Measurements from ENCODE around the gene TBC1D21. TPM values are rescaled to one million over a fixed set of nuclear protein-coding genes. Genes with fewer than 3 reads are reported as not detected.

Gene TBC1D21
- total RNA-seq, 4 donors from 2014 or later, result not detected

DNA sequence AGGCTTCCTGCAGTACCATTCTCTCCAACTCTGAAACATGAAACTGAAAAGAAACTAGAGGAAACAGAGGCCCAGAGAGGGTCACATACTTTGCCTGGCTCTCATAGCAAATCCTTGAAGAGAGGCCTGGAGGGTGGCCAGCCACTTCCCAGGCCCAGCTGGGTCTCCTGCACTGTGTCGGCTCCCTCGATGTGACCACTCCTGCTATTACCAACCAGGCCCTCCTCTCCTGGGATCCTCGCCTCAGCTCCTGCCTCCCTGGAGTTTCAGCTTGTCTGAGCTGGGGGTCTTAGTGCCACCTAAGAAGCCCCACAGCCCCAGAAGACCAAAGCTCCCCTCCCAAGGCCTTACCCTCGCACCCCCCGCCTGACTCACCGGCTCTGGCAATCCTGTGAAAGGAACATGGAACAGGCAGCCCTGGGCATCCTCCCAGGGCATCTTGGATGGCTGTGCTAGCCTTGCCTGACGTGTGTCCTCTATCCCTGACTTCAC, 57.5 kb downstream of the TBC1D21 start:
- H3K27ac ChIP-seq, result no peak overlapping the region
- H3K4me3 ChIP-seq, result no peak overlapping the region
- no peaks in the 10 kb centered on the region for H3K36me3 ChIP-seq
- no peaks in the 10 kb centered on the region for H3K9me3 ChIP-seq
- TF ChIP-seq POLR2A (IDR thresholded peaks at IDR 0.05), result no peak
- TF ChIP-seq, protein P1, sequence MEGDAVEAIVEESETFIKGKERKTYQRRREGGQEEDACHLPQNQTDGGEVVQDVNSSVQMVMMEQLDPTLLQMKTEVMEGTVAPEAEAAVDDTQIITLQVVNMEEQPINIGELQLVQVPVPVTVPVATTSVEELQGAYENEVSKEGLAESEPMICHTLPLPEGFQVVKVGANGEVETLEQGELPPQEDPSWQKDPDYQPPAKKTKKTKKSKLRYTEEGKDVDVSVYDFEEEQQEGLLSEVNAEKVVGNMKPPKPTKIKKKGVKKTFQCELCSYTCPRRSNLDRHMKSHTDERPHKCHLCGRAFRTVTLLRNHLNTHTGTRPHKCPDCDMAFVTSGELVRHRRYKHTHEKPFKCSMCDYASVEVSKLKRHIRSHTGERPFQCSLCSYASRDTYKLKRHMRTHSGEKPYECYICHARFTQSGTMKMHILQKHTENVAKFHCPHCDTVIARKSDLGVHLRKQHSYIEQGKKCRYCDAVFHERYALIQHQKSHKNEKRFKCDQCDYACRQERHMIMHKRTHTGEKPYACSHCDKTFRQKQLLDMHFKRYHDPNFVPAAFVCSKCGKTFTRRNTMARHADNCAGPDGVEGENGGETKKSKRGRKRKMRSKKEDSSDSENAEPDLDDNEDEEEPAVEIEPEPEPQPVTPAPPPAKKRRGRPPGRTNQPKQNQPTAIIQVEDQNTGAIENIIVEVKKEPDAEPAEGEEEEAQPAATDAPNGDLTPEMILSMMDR (IDR thresholded peaks at IDR 0.05 in 4 of 5, conservative IDR thresholded peaks at IDR 0.05 in 1 of 5), result no peak
- peaks cover 3 to 13% of the 10 kb centered on the region in 2 donors for H3K4me1 ChIP-seq
- ATAC-seq (no peak), DNase-seq (no peak)
- intact Hi-C loops (cut with DNase I; ENCODE audit: low total_unique reads), result no loop called here
- peaks cover 0 to 4% (median 3%) of the 10 kb centered on the region in 3 donors for H3K27me3 ChIP-seq
- in situ Hi-C loops (cut with MboI; ENCODE audit: low sequenced_read_pairs in 4 of 4), result no loop called here

DNA sequence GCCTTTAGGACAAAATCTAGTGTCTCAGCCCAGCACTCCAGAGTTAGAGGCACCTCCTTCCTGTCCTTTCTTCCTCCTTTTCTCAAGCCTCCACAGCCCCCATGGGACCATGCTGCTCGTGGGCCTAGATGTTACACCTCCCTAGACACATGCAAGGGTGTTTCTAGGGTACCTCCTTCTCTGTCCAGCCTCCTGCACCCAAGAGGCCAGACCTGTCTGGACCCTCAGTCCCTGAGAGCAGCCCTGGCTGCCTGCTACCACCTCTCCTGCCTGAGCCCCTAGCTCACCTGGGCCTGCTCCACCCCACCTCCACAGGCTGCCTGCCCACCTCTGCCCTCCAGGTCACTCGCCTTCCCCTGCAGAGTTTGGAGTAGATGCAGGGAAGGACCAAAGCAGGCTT, 58.1 kb downstream of the TBC1D21 start:
- H3K4me3 ChIP-seq, result no peak overlapping the region
- H3K9me3 ChIP-seq, result no peaks in the 10 kb centered on the region
- TF ChIP-seq POLR2A (IDR thresholded peaks at IDR 0.05), result no peak
- TF ChIP-seq, protein P1 (IDR thresholded peaks at IDR 0.05 in 4 of 5, conservative IDR thresholded peaks at IDR 0.05 in 1 of 5), result no peak
- in situ Hi-C loops (cut with MboI; ENCODE audit: low sequenced_read_pairs in 4 of 4) (no loop called here), intact Hi-C loops (cut with DNase I; ENCODE audit: low total_unique reads) (no loop called here)
- no peaks in the 10 kb centered on the region for H3K36me3 ChIP-seq
- peaks cover 0 to 4% (median 3%) of the 10 kb centered on the region in 3 donors for H3K27me3 ChIP-seq
- peaks cover 3 to 13% of the 10 kb centered on the region in 2 donors for H3K4me1 ChIP-seq
- no peak overlapping the region for H3K27ac ChIP-seq
- no peak for DNase-seq
- ATAC-seq, result no peak

DNA sequence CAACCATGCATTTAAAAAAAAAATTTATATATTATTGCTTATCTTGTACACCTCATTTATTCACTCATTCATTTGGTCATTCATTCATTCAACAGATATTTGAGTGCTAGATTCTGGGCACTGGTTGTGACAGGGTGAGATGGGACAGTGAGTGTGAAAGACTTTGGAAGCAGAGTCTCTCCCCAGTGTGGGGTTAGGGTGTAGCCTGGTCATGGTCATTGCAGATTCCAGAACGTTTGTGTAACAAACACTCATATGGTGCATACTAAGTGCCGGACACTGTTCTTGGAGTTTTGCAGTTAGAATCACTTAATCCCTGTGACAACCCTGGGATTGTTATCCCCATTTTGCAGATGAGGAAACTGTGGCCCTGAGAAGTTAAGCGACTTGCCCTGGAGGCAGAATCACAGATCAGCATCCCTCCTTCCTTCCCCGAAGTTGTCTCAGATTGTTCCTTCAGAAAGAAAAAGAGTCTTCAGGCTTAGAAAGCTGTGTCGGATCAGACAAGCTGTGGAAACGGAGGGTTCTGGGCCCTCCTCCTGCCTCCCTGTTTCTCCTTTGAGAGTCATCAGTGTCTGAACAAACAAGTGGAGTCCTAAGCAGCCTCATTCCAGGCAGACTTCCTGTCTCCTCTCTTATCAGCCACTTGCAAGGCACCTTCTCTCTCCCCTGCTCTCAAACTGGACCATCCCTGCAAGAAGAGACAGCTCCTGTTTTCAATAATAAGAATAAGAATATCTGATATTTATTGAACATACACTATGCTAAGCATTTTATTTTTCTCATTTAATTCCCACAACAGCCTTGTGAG, 59.2 kb downstream of the TBC1D21 start:
- peaks cover 3 to 13% of the 10 kb centered on the region in 2 donors for H3K4me1 ChIP-seq
- no peak for DNase-seq
- H3K27me3 ChIP-seq, result peaks cover 0 to 4% (median 3%) of the 10 kb centered on the region in 3 donors
- H3K9me3 ChIP-seq, result no peaks in the 10 kb centered on the region
- no peak overlapping the region for H3K4me3 ChIP-seq
- intact Hi-C loops (cut with DNase I; ENCODE audit: low total_unique reads) (no loop called here), in situ Hi-C loops (cut with MboI; ENCODE audit: low sequenced_read_pairs in 4 of 4) (no loop called here)
- H3K36me3 ChIP-seq, result no peaks in the 10 kb centered on the region
- no peak for TF ChIP-seq POLR2A (IDR thresholded peaks at IDR 0.05)
- TF ChIP-seq, protein P1 (IDR thresholded peaks at IDR 0.05 in 4 of 5, conservative IDR thresholded peaks at IDR 0.05 in 1 of 5), result no peak
- no peak for ATAC-seq
- no peak overlapping the region for H3K27ac ChIP-seq

DNA sequence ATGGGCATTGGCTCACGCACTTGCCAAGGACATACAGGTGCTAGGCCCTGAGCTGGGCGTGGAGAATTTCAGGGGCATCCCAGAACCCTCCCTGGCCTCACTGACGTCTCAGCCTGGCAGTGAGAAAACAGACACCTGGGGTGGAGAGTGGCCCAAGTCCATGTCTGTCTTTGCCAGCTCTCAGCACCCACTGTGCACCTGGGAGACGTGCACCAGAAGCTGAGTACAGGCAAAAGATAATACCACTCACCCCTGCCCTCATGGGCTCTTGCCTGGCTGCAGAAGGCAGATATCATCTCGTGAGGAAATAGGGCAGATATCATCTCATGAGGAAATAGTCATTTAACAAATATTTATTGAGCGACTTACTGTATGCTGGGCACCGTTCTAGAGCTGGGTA, 60.9 kb downstream of the TBC1D21 start:
- no peak overlapping the region for H3K4me3 ChIP-seq
- intact Hi-C loops (cut with DNase I; ENCODE audit: low total_unique reads), result no loop called here
- no peaks in the 10 kb centered on the region for H3K36me3 ChIP-seq
- no peaks in the 10 kb centered on the region for H3K4me1 ChIP-seq
- ATAC-seq (no peak), DNase-seq (no peak)
- in situ Hi-C loops (cut with MboI; ENCODE audit: low sequenced_read_pairs in 4 of 4), result no loop called here
- TF ChIP-seq POLR2A (IDR thresholded peaks at IDR 0.05), result no peak
- TF ChIP-seq, protein P1 (IDR thresholded peaks at IDR 0.05 in 4 of 5, conservative IDR thresholded peaks at IDR 0.05 in 1 of 5), result no peak
- peaks cover 0 to under 1% (median 0%) of the 10 kb centered on the region in 3 donors for H3K27me3 ChIP-seq
- no peak overlapping the region for H3K27ac ChIP-seq
- no peaks in the 10 kb centered on the region for H3K9me3 ChIP-seq

All from gastrocnemius medialis (tissue), 4 donors.